HepG2 (cell line): ENCODE measurements around the gene KCNG4. TPM values are rescaled to one million over a fixed set of nuclear protein-coding genes. Genes with fewer than 3 reads are reported as not detected.
A peak's percentile ranks its signal among the peaks of the same experiment; 100 is the strongest.

Source experiments
- AGO1 ChIP-seq: fragments of 200-400 bp; formaldehyde crosslinking; IDR thresholded peaks from 2 replicates; pipeline ENCODE4 v1.6.1; 2017; ENCODE audit warnings: mild to moderate bottlenecking, low read depth, low read length, moderate library complexity; ENCODE audit not compliant: poor library complexity, severe bottlenecking
- BRD4 ChIP-seq: sonication (generic); formaldehyde crosslinking; IDR thresholded peaks from 2 replicates; pipeline ENCODE4 v1.4.0; 2020; ENCODE audit warnings: missing genetic modification reagents
- CHCHD3 ChIP-seq: sonication (generic); formaldehyde crosslinking; IDR thresholded peaks from 2 replicates; pipeline ENCODE4 v1.8.0; 2022; ENCODE audit warnings: mild to moderate bottlenecking, missing genetic modification reagents, moderate library complexity
- GLI4 ChIP-seq: sonication (generic); formaldehyde crosslinking; IDR thresholded peaks from 2 replicates; pipeline ENCODE4 v1.5.1; 2020; ENCODE audit warnings: missing genetic modification reagents, mild to moderate bottlenecking, moderate library complexity, borderline replicate concordance
- NCOA5 ChIP-seq: sonication (generic); formaldehyde crosslinking; IDR thresholded peaks from 2 replicates; pipeline ENCODE4 v1.4.0; 2020; ENCODE audit warnings: missing genetic modification reagents
- NFYC ChIP-seq: IDR thresholded peaks from 2 replicates; pipeline ENCODE4 v1.6.1; 2016; ENCODE audit warnings: missing genetic modification reagents, missing compliant biosample characterization
- PAF1 ChIP-seq: IDR thresholded peaks from 2 replicates; pipeline ENCODE4 v1.6.1; 2016; ENCODE audit warnings: missing genetic modification reagents, missing compliant biosample characterization
- RARA ChIP-seq: IDR thresholded peaks from 2 replicates; pipeline ENCODE4 v1.6.1; 2016; ENCODE audit warnings: missing genetic modification reagents, missing compliant biosample characterization
- RBM22 ChIP-seq: fragments of 200-400 bp; formaldehyde crosslinking; optimal IDR thresholded peaks from 2 replicates; pipeline ENCODE3; 2017; ENCODE audit warnings: mild to moderate bottlenecking, low read length, moderate library complexity
- RXRB ChIP-seq: IDR thresholded peaks from 2 replicates; pipeline ENCODE4 v1.6.1; 2016; ENCODE audit warnings: borderline replicate concordance, missing genetic modification reagents, missing compliant biosample characterization
- SMAD3 ChIP-seq: sonication (generic); formaldehyde crosslinking; IDR thresholded peaks from 2 replicates; pipeline ENCODE4 v1.4.0; 2020; ENCODE audit warnings: missing genetic modification reagents
- SP4 ChIP-seq: sonication (generic); formaldehyde crosslinking; IDR thresholded peaks from 2 replicates; pipeline ENCODE4 v1.8.1; 2023; ENCODE audit warnings: mild to moderate bottlenecking, missing genetic modification reagents
- ZNF225 ChIP-seq: sonication (generic); formaldehyde crosslinking; IDR thresholded peaks from 2 replicates; pipeline ENCODE4 v1.4.0; 2020; ENCODE audit warnings: mild to moderate bottlenecking, missing genetic modification reagents
- ZNF557 ChIP-seq: sonication (generic); formaldehyde crosslinking; IDR thresholded peaks from 2 replicates; pipeline ENCODE4 v1.4.0; 2020; ENCODE audit warnings: missing genetic modification reagents
- ZNF674 ChIP-seq: sonication (generic); formaldehyde crosslinking; IDR thresholded peaks from 2 replicates; pipeline ENCODE4 v1.5.0; 2020; ENCODE audit warnings: low read depth, mild to moderate bottlenecking, missing genetic modification reagents
- ZNF782 ChIP-seq: sonication (generic); formaldehyde crosslinking; IDR thresholded peaks from 2 replicates; pipeline ENCODE4 v1.4.0; 2020; ENCODE audit warnings: missing genetic modification reagents, mild to moderate bottlenecking, borderline replicate concordance
- ZNF788 ChIP-seq: sonication (generic); formaldehyde crosslinking; IDR thresholded peaks from 2 replicates; pipeline ENCODE4 v1.5.0; 2020; ENCODE audit warnings: mild to moderate bottlenecking, missing genetic modification reagents, borderline replicate concordance
- ZNF841 ChIP-seq: sonication (generic); formaldehyde crosslinking; IDR thresholded peaks from 2 replicates; pipeline ENCODE4 v1.8.1; 2023; ENCODE audit warnings: missing genetic modification reagents, borderline replicate concordance
- ZSCAN21 ChIP-seq: sonication (generic); formaldehyde crosslinking; IDR thresholded peaks from 2 replicates; pipeline ENCODE4 v1.8.0; 2022; ENCODE audit warnings: mild to moderate bottlenecking, missing genetic modification reagents, moderate library complexity, borderline replicate concordance
- polyA plus RNA-seq, 8 experiments: library from polyadenylated mRNA; depleted of rRNA in 3 of 8; stranded (reverse) in 7 of 8; unstranded in 1 of 8; fragments of >200 nt; fragmentation: Illumina TruSeq in 4 of 8; extraction: Trizol in 4 of 8; gene quantifications; 2 replicates each; pipeline versions ENCODE4 v1.2.1 to v1.2.3, GENCODE V29; 2011 to 2016; ENCODE audit warnings: low read depth in 4 of 8, missing spikeins in 1 of 8, mixed read lengths in 1 of 8; ENCODE audit not compliant: insufficient read depth in 1 of 8
- total RNA-seq, 5 experiments: library from RNA; depleted of rRNA; stranded (reverse); fragments of >200 nt; fragmentation: Illumina TruSeq; extraction: Trizol; gene quantifications; 2 replicates each; pipeline ENCODE4 v1.2.3, GENCODE V29; 2016; ENCODE audit warnings: low read depth in 1 of 5
- TF ChIP-seq, protein P1 (sequence below): sonication (generic); formaldehyde crosslinking; IDR thresholded peaks from 2 replicates; pipeline ENCODE4 v1.4.0; 2020; ENCODE audit warnings: mild to moderate bottlenecking, missing genetic modification reagents
- TF ChIP-seq, protein P2 (sequence below): sonication (generic); formaldehyde crosslinking; IDR thresholded peaks from 2 replicates; pipeline ENCODE4 v1.8.1; 2023; ENCODE audit warnings: mild to moderate bottlenecking, missing genetic modification reagents

Gene KCNG4
- total and polyA plus RNA-seq, 2 of the 13 experiments (the other 11 are each of a cell fraction or from before 2014, with no cell fraction given): not detected

DNA sequence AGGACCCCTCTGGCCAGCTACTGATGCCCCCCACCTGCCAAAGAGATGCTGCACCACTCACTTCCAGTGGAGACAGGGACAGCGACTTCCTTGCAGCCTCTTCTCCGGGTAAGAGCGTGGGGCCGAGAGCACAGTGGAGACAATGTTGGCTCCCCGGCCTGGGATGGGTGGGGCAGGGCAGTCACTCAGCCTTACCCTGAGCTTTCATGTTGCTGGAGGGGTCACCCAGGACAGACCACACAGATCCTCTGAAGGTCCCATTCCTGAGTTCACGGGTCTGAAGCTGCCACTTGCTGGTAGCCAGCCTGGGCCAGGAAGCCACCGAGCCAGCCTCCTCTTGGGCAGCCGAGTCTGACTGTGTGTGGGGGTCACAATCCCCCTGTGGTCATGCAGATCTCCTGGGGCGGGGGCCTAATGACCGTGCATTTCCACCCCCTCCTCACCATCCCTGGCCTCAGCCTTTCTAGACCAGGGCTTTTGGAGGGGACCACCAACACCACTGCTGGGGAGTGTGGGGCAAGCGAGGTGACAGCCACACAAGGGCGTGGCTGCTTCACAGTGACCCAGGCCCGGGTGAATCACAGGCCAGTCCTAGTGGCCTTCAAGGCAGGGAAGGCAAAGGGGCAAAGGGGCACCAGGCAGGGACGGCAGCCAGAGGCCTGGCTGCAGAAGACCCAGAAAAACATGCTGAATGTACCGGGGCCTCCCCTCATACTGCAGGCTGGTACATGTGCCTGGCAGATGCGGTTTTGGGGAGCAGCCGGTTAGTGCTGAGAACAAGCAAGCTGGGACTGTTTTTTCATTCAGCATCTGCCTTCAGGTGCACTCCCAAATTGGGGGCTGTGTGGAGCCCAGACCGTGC lies 63.4 kb downstream of the KCNG4 start (continued):
- TF ChIP-seq ZSCAN21: 0 out of 2 replicates have a peak, but pooled peaks have one; percentile 15
- TF ChIP-seq ZNF557 (CRISPR knock-in tag): 0 out of 2 replicates have a peak, but pooled peaks have one; percentile 19
- peak; percentile 13; the same call in 1 of the 2 replicates for TF ChIP-seq BRD4 (CRISPR knock-in tag)
- 0 out of 2 replicates have a peak, but pooled peaks have one; percentile 25 for TF ChIP-seq SP4 (CRISPR knock-in tag)
- TF ChIP-seq, protein P1, sequence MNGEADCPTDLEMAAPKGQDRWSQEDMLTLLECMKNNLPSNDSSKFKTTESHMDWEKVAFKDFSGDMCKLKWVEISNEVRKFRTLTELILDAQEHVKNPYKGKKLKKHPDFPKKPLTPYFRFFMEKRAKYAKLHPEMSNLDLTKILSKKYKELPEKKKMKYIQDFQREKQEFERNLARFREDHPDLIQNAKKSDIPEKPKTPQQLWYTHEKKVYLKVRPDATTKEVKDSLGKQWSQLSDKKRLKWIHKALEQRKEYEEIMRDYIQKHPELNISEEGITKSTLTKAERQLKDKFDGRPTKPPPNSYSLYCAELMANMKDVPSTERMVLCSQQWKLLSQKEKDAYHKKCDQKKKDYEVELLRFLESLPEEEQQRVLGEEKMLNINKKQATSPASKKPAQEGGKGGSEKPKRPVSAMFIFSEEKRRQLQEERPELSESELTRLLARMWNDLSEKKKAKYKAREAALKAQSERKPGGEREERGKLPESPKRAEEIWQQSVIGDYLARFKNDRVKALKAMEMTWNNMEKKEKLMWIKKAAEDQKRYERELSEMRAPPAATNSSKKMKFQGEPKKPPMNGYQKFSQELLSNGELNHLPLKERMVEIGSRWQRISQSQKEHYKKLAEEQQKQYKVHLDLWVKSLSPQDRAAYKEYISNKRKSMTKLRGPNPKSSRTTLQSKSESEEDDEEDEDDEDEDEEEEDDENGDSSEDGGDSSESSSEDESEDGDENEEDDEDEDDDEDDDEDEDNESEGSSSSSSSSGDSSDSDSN (CRISPR knock-in tag): peak; percentile 24; the same call in 1 of the 2 replicates
- TF ChIP-seq GLI4 (CRISPR knock-in tag): no peak
- no peak for TF ChIP-seq NCOA5 (CRISPR knock-in tag)
- peak; percentile 56; the same call in 1 of the 2 replicates for TF ChIP-seq RARA (CRISPR knock-in tag)
- peak; percentile 31 for TF ChIP-seq RBM22
- no peak for TF ChIP-seq ZNF674 (CRISPR knock-in tag)
- 0 out of 2 replicates have a peak, but pooled peaks have one; percentile 5 for TF ChIP-seq RXRB (CRISPR knock-in tag)
- no peak for TF ChIP-seq ZNF782
- 0 out of 2 replicates have a peak, but pooled peaks have one; percentile 23 for TF ChIP-seq CHCHD3 (CRISPR knock-in tag)
- TF ChIP-seq PAF1 (CRISPR knock-in tag): peak; percentile 78; the same call in 1 of the 2 replicates
- TF ChIP-seq SMAD3 (CRISPR knock-in tag): 0 out of 2 replicates have a peak, but pooled peaks have one; percentile 48
- peak; percentile 82 for TF ChIP-seq AGO1
- TF ChIP-seq, protein P2, sequence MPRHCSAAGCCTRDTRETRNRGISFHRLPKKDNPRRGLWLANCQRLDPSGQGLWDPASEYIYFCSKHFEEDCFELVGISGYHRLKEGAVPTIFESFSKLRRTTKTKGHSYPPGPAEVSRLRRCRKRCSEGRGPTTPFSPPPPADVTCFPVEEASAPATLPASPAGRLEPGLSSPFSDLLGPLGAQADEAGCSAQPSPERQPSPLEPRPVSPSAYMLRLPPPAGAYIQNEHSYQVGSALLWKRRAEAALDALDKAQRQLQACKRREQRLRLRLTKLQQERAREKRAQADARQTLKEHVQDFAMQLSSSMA (CRISPR knock-in tag): peak; percentile 95
- no peak for TF ChIP-seq ZNF841 (CRISPR knock-in tag)
- 0 out of 2 replicates have a peak, but pooled peaks have one; percentile 16 for TF ChIP-seq ZNF225 (CRISPR knock-in tag)
- TF ChIP-seq NFYC: 0 out of 2 replicates have a peak, but pooled peaks have one; percentile 6
- TF ChIP-seq ZNF788 (CRISPR knock-in tag): 0 out of 2 replicates have a peak, but pooled peaks have one; percentile 3
